IMR-90 (cell line): ENCODE data around the gene USP10. TPM values are rescaled to one million over a fixed set of nuclear protein-coding genes. Genes with fewer than 3 reads are reported as not detected.
A peak's percentile ranks its signal among the peaks of the same experiment; 100 is the strongest.

Source experiments
- CTCF ChIP-seq: conservative IDR thresholded peaks from 2 replicates; pipeline ENCODE4 v1.5.1; 2012; ENCODE audit warnings: mild to moderate bottlenecking, low read depth, low read length, improper control_type of control experiment
- polyA plus RNA-seq, 3 experiments: library from polyadenylated mRNA; depleted of rRNA; stranded (reverse); fragments of >200 nt; gene quantifications; 2 replicates each; pipeline ENCODE4 v1.2.3, GENCODE V29; 2012; ENCODE audit warnings: low replicate concordance in 1 of 3
- total RNA-seq: library from RNA; depleted of rRNA; stranded (reverse); fragments of >200 nt; gene quantifications from 2 replicates; pipeline ENCODE4 v1.2.3, GENCODE V29; 2012

USP10 gene
- total and polyA plus RNA-seq, 2 of the 4 experiments (the other 2 are of a cell fraction) = 54.3 to 79.0 TPM

GRCh38 chr16:84738255-84739038 is 38.6 kb downstream of the USP10 start (continued):
- peak; percentile 65 for TF ChIP-seq CTCF
